NCI-H2227 treated with DMSO at 0.1 percent for 48 hours (cell line): ENCODE results near the gene RASA2.

ENCODE experiments used
- DNase-seq: peaks from one replicate; lab custom pipeline; 2025; lab: John Stamatoyannopoulos, UW

Gene RASA2

GRCh38 chr3:141644931-141645330 lies 158.1 kb downstream of the RASA2 start:
- DNase-seq, result no peak

DNA sequence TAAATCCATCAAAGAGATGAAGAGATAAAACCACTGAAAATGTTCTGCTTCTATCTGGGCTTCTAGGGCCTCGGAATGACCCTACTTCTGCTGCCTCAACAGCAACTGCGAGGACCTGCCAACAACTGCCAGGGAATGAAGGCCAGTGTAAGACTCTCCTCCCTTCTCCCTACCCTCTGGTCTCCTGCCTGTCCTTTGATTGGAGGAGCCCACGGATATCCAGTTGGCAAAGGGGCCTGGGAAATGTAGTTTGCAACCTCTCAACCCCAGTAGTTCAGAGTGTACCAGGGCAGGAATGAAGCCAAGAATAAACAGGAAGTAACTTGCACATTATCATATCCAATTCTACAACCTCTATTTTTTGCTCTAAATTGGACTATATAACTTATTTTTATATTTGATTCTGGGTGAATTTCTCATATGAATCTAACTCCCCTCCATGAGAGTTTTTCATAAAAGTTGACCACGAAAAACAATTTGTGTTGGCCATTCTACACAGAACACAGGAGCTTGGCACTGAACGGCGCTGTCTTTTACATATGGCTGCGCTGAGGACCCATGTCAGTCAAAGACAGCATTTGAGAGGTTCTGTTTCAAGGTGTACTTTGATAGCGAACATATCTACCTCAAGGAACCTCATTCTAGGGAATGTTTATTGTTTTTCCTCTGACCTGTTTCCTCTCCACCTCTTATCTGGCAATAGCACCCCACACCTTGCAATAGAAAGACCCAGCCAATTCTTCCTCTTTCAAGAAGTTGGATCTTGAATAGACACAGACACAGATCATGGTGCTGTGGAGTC lies 160.1 kb downstream of the RASA2 start:
- no peak for DNase-seq

- DNase-seq, result no peak
Observed at GRCh38 chr3:141647562-141647915, 160.7 kb downstream of the RASA2 start.

GRCh38 chr3:141648055-141648910 lies 161.5 kb downstream of the RASA2 start:
- no peak for DNase-seq

- DNase-seq, result no peak
Observed at GRCh38 chr3:141649871-141650270, 163.0 kb downstream of the RASA2 start.

DNA sequence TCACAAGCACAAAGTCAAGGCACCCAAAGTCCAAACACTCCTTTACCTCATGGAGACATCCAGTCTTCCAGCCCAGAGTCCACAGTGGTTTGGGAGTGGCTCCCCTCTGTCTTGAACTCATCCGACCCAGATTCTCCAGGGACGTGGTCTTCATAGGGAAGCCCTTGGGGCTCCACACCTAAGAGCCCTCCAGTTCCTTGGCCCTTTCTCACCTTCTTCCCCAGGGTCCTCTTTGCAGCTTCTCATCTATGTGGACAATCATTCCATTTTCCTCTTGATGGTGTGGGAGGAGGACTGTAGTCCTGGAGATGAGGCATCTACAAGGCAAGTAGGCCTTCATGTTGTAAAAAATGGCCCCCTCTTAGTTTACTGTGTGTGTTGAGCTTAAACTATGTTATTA lies 164.0 kb downstream of the RASA2 start:
- no peak for DNase-seq

GRCh38 chr3:141651409-141651808 lies 164.6 kb downstream of the RASA2 start:
- no peak for DNase-seq

- DNase-seq, result no peak
Observed at GRCh38 chr3:141652349-141652748, 165.5 kb downstream of the RASA2 start.

DNA sequence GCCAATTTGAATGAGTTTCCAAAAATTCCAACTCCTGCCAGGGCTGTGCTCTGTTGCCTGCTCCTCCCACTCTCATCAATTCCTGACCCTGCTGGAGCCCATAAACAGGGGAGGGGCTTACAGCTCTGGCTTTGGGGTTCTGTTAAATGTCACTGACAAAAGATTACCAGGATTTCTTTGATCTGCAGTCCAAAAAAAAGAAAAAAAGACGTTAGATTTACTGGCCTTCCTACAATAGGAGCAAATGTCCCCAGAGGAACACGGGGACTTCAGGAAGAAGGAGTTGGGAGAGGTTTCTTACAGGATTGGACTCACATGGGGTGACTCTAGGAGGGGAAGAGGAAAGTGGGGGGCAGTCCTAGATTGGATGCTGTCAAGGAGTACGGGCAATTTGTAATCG lies 167.0 kb downstream of the RASA2 start:
- no peak for DNase-seq

GRCh38 chr3:141655801-141656200 lies 169.0 kb downstream of the RASA2 start:
- DNase-seq, result no peak

DNA sequence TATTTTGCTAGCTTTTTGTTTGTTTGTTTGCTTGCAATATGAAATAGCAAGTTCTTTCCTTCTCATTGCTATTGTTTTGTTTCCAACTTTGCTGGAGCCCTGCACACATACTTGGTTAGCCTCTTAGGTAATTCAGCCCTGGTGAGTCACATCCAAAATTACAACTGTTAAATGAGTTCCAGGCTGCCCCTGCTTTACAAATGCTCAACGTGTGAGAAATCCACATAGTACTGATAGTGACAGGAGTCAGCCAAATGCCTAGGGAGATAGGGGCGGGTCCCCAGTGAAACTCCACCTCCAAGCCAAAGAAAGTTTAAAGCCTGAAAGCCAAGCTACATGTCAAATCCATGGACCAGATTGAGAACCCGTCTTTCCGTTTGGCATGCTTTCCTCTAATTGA lies 169.9 kb downstream of the RASA2 start:
- no peak for DNase-seq

DNA sequence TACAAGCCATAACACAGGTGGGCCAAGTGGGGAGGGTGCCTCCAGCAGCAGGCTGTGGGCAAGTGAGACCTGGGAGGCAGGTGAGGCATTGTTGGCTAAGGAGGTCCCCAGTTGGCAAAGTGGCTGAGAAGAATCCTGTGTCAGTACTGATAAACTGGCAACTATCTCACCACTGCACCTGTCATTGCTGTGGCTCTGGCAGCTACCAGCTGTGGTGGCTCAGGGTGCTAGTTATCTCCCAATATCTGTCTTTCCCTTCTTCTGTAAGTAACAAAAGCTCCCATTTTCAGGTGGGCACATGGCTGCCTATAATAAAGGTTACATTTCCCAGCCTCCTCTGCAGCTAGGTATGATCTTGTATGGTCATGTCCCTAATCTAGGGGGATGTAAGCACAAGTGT lies 170.7 kb downstream of the RASA2 start:
- DNase-seq, result no peak

GRCh38 chr3:141659821-141660613 lies 173.2 kb downstream of the RASA2 start:
- DNase-seq, result no peak

GRCh38 chr3:141660614-141660947 lies 173.8 kb downstream of the RASA2 start:
- no peak for DNase-seq

DNA sequence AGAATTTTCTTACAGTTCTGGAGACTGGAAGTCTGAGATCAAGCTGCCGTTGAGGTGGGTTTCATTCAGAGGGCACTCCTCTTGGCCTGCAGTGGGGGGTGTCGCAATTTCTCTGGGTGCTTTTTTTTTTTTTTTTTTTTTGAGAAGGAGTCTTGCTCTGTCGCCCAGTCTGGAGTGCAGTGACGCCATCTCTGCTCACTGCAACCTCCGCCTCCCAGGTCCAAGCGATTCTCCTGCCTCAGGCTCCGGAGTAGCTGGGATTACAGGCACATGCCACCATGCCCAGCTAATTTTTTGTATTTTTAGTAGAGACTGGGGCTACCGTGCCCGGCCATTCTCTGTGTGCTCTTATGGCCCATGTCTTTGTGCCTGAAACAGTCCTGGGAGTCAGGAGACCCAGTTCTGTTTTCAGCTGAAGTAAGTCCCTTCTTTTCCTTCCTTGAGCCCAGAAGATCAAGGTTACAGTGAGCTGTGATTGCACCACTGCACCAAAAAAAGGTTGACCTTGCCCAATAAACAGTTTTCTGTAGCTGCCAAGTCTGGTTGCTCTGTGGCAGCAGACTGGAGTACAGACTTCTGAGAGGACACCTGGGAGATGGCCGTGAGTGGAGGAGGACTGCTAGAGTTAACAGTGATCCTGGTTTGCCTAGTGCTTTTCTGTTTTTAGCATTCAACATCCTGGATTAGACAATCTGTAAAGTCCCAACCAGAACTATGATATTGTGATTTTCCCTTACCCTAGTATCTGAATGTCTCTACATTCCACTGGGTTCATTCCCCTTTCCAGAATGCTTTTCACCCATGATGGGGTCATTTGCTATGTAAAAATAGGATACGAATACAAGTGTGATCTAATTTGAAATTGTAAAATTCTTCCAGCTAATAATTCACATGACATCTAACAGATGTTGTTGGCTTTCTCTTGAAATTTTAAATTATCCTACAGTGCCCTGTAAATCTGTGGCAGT lies 174.7 kb downstream of the RASA2 start:
- DNase-seq, result no peak

DNA sequence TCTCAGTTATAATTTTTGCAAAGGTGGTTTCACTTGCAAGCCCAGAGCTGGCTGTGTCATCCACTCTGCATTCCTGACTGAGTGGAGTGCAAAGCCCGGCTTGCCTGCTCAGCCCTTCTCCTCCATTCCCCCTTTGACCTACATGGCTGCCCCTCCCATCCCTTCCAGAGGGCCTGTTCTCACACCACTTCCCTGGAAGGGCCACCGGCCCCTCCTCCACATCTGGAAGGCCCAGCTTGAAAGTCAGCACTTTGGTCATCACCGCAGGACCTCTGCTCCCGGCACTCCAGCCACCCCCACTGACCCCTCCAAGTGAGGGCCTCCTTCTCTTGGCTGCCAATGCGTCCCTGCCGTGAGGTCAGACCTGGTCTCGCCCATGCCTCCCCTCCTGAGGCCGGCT lies 177.2 kb downstream of the RASA2 start:
- no peak for DNase-seq
